GM18867 (cell line): ENCODE measurements around the gene B3GNT5.
"Not testable (repeated sequence)": the region's sequence is repeated elsewhere in the genome, so short reads cannot be mapped to it uniquely, and the experiment has no call there.

Experiments
- ATAC-seq: cut with Tn5 transposase; IDR thresholded peaks from one replicate; pipeline ENCODE4 v1.9.1; 2021; ENCODE audit warnings: mild to moderate bottlenecking, moderate library complexity; ENCODE audit not compliant: unreplicated experiment

The B3GNT5 gene

GRCh38 chr3:183229178-183229577 is 23.9 kb upstream of the B3GNT5 start:
- no peak for ATAC-seq

- not testable (repeated sequence) for ATAC-seq
Measured at GRCh38 chr3:183230251-183230650, 22.8 kb upstream of the B3GNT5 start.

GRCh38 chr3:183230826-183231225 is 22.2 kb upstream of the B3GNT5 start:
- no peak for ATAC-seq

- no peak for ATAC-seq
Measured at GRCh38 chr3:183233966-183234365, 19.1 kb upstream of the B3GNT5 start.

GRCh38 chr3:183239046-183239445 is 14.0 kb upstream of the B3GNT5 start:
- ATAC-seq = no peak

- no peak for ATAC-seq
Measured at GRCh38 chr3:183242431-183242830, 10.6 kb upstream of the B3GNT5 start.

GRCh38 chr3:183244219-183244618 is 8.8 kb upstream of the B3GNT5 start:
- no peak for ATAC-seq

- ATAC-seq = no peak
Measured at GRCh38 chr3:183244981-183245476, 8.0 kb upstream of the B3GNT5 start.

GRCh38 chr3:183247011-183247589 is 6.0 kb upstream of the B3GNT5 start:
- no peak for ATAC-seq

- ATAC-seq = no peak
Measured at GRCh38 chr3:183249006-183249718, 3.9 kb upstream of the B3GNT5 start.

GRCh38 chr3:183252118-183252782 is 803 bp upstream of the B3GNT5 start:
- no peak for ATAC-seq

GRCh38 chr3:183253528-183254486 is 754 bp downstream of the B3GNT5 start:
- ATAC-seq = no peak

GRCh38 chr3:183254487-183255347 is 1.7 kb downstream of the B3GNT5 start:
- no peak for ATAC-seq

GRCh38 chr3:183255348-183255730 is 2.3 kb downstream of the B3GNT5 start:
- no peak for ATAC-seq

- ATAC-seq = no peak
Measured at GRCh38 chr3:183259087-183259486, 6.0 kb downstream of the B3GNT5 start.

- ATAC-seq = no peak
Measured at GRCh38 chr3:183259621-183260020, 6.6 kb downstream of the B3GNT5 start.

- no peak for ATAC-seq
Measured at GRCh38 chr3:183260167-183260904, 7.3 kb downstream of the B3GNT5 start.

GRCh38 chr3:183261151-183261724 is 8.2 kb downstream of the B3GNT5 start:
- no peak for ATAC-seq

- ATAC-seq = no peak
Measured at GRCh38 chr3:183262875-183263378, 9.9 kb downstream of the B3GNT5 start.
